Nephron progenitor cell (in vitro differentiated cells): ENCODE data around the gene PPP1R1B.
A peak's percentile ranks its signal among the peaks of the same experiment; 100 is the strongest.

ENCODE experiments used
- DNase-seq: peaks from one replicate; pipeline ENCODE4 v3.0.0; 2021
- H3K27ac Mint-ChIP-seq: 2 replicates; pipeline ENCODE4 v1.8.0; 2021; ENCODE audit warnings: mild to moderate bottlenecking, moderate library complexity, mixed read lengths
- H3K27me3 Mint-ChIP-seq: 2 replicates; pipeline ENCODE4 v1.8.0; 2021; ENCODE audit warnings: mild to moderate bottlenecking, low read depth, mixed read lengths; ENCODE audit not compliant: poor library complexity
- H3K36me3 Mint-ChIP-seq: 2 replicates; pipeline ENCODE4 v1.8.0; 2021; ENCODE audit warnings: low read depth, mixed read lengths
- H3K4me1 Mint-ChIP-seq: 2 replicates; pipeline ENCODE4 v1.8.0; 2021; ENCODE audit warnings: mixed read lengths
- H3K4me3 Mint-ChIP-seq: 2 replicates; pipeline ENCODE4 v1.8.0; 2021; ENCODE audit warnings: mild to moderate bottlenecking, moderate library complexity, mixed read lengths
- H3K9me3 Mint-ChIP-seq: 2 replicates; pipeline ENCODE4 v1.8.0; 2021; ENCODE audit warnings: mild to moderate bottlenecking, moderate library complexity, mixed read lengths
- CTCF ChIP-seq: fragments of 200-600 bp; sonication (generic); IDR thresholded peaks from 2 replicates; pipeline ENCODE4 v1.5.0; 2021; ENCODE audit warnings: antibody characterized with exemption

PPP1R1B gene

GRCh38 chr17:39627712-39628516, 1.2 kb downstream of the PPP1R1B start:
- peaks cover 43% of the 10 kb centered on the region for H3K4me1 Mint-ChIP-seq
- no peak for DNase-seq
- H3K4me3 Mint-ChIP-seq: peak overlapping the region; percentile 51
- peaks cover 89% of the 10 kb centered on the region for H3K27me3 Mint-ChIP-seq
- H3K36me3 Mint-ChIP-seq: no peaks in the 10 kb centered on the region
- no peaks in the 10 kb centered on the region for H3K9me3 Mint-ChIP-seq
- no peak overlapping the region for H3K27ac Mint-ChIP-seq
- TF ChIP-seq CTCF: no peak

DNA sequence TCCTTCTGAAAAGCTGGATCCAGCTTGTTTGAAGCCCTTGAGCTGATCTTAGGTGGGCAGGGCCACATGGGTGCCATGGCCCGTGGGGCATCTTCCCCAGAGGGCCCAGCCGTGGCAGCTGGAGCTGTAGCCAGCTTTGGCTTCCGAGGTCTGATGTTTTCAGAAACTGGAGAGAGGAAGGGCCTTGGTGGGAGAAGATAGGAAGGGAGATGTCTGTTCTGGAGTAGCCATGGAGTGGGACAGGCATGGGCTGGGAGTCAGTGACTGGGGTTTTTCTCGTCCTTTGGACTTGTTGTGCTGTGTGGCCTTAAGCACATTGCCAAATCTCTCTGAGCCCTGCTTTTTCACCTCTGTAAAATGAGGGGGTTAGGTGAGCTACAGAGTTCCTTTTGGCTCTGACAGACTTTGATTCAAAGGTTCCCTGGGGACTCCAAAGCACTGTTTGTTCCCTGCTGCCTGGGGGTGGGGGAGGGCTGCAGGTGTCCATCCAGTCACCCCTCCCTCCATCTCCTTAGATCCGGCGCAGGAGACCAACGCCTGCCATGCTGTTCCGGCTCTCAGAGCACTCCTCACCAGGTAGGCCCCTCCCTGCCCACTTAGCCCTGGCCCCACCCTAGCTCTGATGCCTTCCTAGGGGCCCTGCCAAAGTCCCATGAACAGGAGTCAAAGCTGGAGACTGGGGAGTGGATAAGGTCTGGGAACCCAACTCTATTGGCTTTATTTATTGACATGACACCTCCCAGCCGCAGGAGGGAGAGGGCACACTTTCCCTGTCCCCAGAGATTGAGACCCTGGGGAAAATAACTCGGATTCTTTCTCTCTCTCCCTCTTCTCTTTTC, 2.1 kb downstream of the PPP1R1B start:
- Mint-ChIP-seq H3K4me1 (peaks cover 53% of the 10 kb centered on the region), H3K4me3 (no peak overlapping the region), H3K27me3 (peaks cover 82% of the 10 kb centered on the region), H3K27ac (no peak overlapping the region), H3K36me3 (no peaks in the 10 kb centered on the region), H3K9me3 (no peaks in the 10 kb centered on the region)
- TF ChIP-seq CTCF: no peak
- DNase-seq: no peak

- DNase-seq: no peak
- H3K4me1 Mint-ChIP-seq: peaks cover 59% of the 10 kb centered on the region
- H3K4me3 Mint-ChIP-seq: no peak overlapping the region
- no peaks in the 10 kb centered on the region for H3K36me3 Mint-ChIP-seq
- H3K27ac Mint-ChIP-seq: no peak overlapping the region
- no peaks in the 10 kb centered on the region for H3K9me3 Mint-ChIP-seq
- no peak for TF ChIP-seq CTCF
- H3K27me3 Mint-ChIP-seq: peaks cover 76% of the 10 kb centered on the region
Observed at GRCh38 chr17:39629494-39629880, 2.7 kb downstream of the PPP1R1B start.

- H3K36me3 Mint-ChIP-seq: no peaks in the 10 kb centered on the region
- no peak for TF ChIP-seq CTCF
- no peaks in the 10 kb centered on the region for H3K9me3 Mint-ChIP-seq
- H3K4me3 Mint-ChIP-seq: no peak overlapping the region
- peaks cover 71% of the 10 kb centered on the region for H3K27me3 Mint-ChIP-seq
- H3K27ac Mint-ChIP-seq: no peak overlapping the region
- no peak for DNase-seq
- peaks cover 63% of the 10 kb centered on the region for H3K4me1 Mint-ChIP-seq
Observed at GRCh38 chr17:39629898-39630297, 3.1 kb downstream of the PPP1R1B start.

- DNase-seq: no peak
- H3K27me3 Mint-ChIP-seq: peaks cover 56% of the 10 kb centered on the region
- no peak overlapping the region for H3K27ac Mint-ChIP-seq
- no peaks in the 10 kb centered on the region for H3K36me3 Mint-ChIP-seq
- H3K9me3 Mint-ChIP-seq: no peaks in the 10 kb centered on the region
- peaks cover 69% of the 10 kb centered on the region for H3K4me1 Mint-ChIP-seq
- peak overlapping the region; percentile 33 for H3K4me3 Mint-ChIP-seq
- TF ChIP-seq CTCF: no peak
Observed at GRCh38 chr17:39631403-39631802, 4.7 kb downstream of the PPP1R1B start.
